HG03280 (cell line): ENCODE data around the gene OR2Z1.

Experiments used
- ATAC-seq: cut with Tn5 transposase; IDR thresholded peaks from one replicate; pipeline ENCODE4 v1.9.1; 2021; ENCODE audit warnings: mild to moderate bottlenecking, moderate library complexity; ENCODE audit not compliant: unreplicated experiment

OR2Z1 gene, protein sequence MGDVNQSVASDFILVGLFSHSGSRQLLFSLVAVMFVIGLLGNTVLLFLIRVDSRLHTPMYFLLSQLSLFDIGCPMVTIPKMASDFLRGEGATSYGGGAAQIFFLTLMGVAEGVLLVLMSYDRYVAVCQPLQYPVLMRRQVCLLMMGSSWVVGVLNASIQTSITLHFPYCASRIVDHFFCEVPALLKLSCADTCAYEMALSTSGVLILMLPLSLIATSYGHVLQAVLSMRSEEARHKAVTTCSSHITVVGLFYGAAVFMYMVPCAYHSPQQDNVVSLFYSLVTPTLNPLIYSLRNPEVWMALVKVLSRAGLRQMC

GRCh38 chr19:8721334-8721733 is at the start of gene OR2Z1:
Gene OR2Z1 (plus strand): TSS chr19:8721634. CDS start chr19:8731029, 9,395 bp downstream.
- ATAC-seq: no peak

GRCh38 chr19:8673276-8673891 is 48.0 kb upstream of the OR2Z1 start:
- no peak for ATAC-seq

DNA sequence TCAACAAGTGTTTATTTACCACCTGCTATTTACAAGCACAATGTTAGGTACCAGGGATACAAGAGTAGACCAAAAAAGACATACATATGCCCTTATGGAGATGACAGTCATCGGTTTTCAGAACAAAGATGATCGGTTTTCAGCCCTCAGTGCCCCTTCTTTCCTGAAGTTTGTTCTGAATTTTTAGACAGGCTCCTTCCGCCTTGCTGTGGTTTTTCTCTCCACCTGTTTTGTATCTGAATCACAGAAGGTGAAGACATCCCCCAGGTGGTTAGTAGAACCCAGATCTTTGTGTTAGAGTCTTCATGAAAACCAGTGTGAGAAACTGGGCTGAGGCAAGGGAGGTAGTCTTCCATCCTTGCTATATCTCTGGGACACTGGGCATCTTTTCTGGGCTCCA is 46.4 kb upstream of the OR2Z1 start:
- ATAC-seq: no peak

DNA sequence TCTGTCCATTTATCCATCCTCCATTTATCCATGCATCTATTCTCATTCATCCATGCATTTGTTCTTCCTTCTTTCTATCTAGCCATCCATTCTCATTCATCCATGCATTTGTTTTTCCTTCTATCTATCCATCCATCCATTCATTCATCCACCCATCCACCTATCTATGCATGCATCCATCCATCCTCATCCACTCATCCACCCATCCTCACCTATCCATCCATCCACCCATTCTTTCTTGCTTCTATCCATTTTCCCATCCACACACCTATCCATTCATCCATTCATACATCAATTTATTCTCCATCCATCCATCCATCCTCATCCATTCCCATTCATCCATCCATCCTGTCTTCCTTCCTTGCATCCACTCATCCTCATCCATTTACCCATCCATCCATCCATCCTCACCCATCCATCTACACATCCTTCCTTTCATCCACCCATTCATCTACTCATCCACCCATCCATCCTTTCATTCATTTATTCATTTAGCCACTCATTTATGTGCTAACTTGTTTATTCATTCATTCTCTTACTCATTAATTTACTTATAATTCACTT is 43.1 kb upstream of the OR2Z1 start:
- no peak for ATAC-seq

GRCh38 chr19:8680676-8681344 is 40.6 kb upstream of the OR2Z1 start:
- ATAC-seq: no peak

GRCh38 chr19:8681345-8682029 is 39.9 kb upstream of the OR2Z1 start:
- no peak for ATAC-seq

GRCh38 chr19:8682472-8682871 is 39.0 kb upstream of the OR2Z1 start:
- no peak for ATAC-seq

GRCh38 chr19:8682931-8683330 is 38.5 kb upstream of the OR2Z1 start:
- ATAC-seq: no peak

DNA sequence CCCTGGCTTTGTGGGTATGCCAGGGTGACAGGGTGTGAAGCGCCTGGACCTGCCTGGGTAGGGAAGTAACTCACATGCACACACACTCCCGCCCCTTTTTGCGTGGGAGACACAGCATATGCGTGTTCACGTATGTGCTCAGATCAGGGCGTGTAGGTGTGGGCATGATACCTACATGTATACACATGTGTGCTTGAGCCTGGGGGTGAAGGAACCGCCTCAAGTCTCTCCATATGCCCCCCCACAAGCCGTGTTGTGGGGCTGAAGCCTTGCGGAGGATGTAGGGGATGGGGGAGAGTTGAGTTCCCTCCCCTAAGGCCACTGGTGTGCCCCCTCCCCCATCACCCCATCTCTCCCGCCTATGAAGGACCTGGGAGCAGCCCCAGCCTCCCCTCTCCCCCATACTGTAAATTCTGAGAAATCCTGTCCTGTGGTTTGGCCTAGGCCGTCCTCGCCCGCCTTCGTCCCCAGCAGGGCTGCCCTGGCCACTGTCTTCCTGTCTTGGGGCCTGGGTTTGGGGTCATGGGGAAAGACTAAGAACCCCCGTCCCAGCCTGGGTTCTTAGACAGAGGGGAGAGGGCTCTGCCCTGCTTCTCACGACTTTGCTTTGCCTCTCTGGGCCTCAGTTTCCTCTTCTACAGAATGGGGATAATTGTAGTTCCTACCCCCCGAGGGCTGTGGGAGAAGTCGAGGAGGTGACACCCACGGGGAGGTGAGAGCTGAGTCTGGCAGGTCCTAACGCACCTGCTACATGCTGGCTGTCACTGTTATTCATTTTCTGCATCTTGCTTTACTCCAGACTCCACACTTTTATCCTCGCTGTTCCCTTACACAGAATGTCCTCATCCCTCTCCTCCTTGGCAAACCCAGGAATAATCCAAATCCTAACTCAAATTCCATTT is 37.2 kb upstream of the OR2Z1 start:
- no peak for ATAC-seq

- no peak for ATAC-seq
Observed at GRCh38 chr19:8686549-8686948, 34.9 kb upstream of the OR2Z1 start.

GRCh38 chr19:8688930-8689329 is 32.5 kb upstream of the OR2Z1 start:
- no peak for ATAC-seq

- ATAC-seq: no peak
Observed at GRCh38 chr19:8690753-8691539, 30.5 kb upstream of the OR2Z1 start.

GRCh38 chr19:8695501-8695900 is 25.9 kb upstream of the OR2Z1 start:
- ATAC-seq: no peak

- no peak for ATAC-seq
Observed at GRCh38 chr19:8695911-8696310, 25.5 kb upstream of the OR2Z1 start.

DNA sequence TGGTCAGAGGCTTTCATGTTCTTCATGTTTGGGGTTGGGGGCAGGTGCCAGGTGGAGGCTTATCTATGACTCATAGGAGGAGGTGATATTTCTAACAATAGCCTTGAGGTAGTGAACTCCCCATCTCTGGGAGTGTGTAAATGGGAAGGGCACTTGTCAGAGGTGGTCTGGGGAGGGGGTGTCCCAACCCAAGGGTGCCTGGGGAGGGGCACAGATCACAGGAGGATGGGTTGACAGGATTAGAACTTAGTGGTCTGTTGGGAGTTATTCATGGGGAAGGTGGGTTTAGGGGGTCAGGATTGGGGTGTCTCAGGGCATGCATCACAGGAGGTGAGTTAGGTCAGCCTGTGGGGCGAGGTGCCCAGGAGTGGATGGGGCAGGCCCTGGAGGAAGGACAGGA is 24.4 kb upstream of the OR2Z1 start:
- ATAC-seq: no peak

DNA sequence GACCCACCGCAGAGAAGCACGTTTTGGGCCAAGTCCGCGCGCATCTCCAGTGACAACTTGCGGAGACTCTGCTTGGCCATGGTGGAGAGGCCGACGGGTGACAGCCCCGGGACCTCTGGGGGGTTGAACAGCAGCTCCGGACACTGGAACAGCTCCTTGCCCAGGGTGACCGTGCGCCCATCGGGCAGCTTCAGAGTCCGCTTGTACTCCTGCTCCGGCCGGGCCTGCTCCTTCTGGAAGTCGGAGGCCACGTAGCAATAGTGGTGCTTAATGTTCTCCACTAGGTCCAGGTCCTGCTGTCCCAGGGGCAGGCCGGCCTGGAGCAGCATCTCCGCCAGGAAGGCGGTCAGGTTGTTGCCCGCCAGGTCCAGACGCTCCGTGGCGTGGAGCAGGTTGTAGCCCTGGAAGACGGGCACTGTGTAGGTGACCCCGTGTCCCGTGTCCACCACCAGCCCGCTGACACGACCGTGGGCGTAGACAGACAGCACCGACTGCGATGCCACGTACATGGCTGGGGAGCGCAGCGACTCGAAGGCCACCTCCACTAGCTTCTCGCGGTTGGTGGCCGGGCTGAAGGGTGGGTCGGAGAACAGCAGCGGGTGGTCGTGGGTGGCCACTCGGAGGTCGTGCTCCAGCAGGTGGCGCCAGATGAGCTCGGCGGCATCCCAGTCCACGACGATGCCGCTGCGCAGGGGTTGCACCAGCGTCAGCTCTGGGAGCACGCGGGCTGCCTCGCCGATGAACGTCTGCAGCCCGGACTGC is 23.6 kb upstream of the OR2Z1 start:
- ATAC-seq: no peak

- ATAC-seq: no peak
Observed at GRCh38 chr19:8698433-8699063, 22.9 kb upstream of the OR2Z1 start, which contains the start of gene ACTL9. Gene ACTL9 (minus strand): TSS chr19:8698795. CDS start chr19:8698701, 94 bp downstream.

DNA sequence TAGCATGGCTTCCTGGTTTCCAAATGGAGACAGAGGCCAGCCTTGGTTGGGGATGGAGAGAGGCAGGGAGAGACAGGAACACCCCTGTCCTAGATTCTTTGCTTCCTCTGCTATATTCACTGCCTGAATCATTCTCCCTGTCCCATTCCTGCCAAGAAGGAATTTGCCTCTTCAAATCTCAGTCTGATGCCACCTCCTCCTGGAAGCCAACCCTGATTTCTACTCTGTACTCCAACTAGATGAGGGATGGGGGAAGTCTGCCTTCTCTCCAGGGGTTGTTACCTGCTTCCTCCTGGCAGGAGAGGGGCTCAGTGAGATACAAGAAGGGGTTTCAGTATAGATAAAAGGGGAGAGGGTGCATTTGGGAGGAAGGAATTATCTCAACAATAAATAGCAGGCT is 21.5 kb upstream of the OR2Z1 start:
- no peak for ATAC-seq
